GM18870 (cell line): ENCODE data around the gene BTBD19.

Experiments used
- ATAC-seq: cut with Tn5 transposase; IDR thresholded peaks from one replicate; pipeline ENCODE4 v1.9.1; 2021; ENCODE audit warnings: moderate library complexity; ENCODE audit not compliant: unreplicated experiment

The BTBD19 gene

DNA sequence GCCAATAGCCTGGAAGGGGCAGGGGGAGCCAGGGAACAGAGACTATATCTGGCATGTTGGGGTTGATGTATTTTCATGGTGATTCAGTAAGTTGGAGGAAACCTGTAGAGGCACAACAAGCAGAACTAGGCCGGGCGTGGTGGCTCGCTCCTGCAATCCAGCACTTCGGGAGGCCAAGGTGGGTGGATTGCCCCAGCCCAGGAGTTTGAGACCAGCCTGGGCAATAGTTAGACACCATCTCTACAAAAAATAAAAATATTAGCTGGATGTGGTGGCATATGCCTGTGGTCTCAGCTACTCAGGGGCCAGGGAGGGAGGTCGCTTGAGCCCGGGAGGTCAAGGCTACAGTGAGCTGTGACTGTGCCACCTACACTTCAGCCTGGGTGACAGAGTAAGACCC lies 44.9 kb downstream of the BTBD19 start:
- no peak for ATAC-seq

GRCh38 chr1:44854970-44855369 lies 46.6 kb downstream of the BTBD19 start:
- no peak for ATAC-seq

DNA sequence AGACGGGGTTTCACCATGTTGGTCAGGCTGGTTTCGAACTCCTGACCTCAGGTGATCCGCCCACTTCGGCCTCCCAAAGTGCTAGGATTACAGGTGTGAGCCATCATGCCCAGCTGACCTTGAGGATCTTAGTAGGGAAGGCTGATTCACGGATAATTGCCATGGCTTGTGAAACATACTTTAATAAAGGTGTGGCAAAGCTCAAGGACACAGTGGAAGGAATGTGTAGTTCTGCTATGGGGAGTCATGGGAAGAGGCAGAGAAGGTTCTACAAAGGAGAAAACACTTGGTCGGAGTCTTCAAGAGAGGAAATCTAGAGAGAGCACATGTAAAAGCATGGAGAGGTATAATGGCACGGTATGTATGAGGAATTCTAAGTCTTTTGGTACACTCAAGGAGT lies 47.4 kb downstream of the BTBD19 start:
- ATAC-seq, result no peak

DNA sequence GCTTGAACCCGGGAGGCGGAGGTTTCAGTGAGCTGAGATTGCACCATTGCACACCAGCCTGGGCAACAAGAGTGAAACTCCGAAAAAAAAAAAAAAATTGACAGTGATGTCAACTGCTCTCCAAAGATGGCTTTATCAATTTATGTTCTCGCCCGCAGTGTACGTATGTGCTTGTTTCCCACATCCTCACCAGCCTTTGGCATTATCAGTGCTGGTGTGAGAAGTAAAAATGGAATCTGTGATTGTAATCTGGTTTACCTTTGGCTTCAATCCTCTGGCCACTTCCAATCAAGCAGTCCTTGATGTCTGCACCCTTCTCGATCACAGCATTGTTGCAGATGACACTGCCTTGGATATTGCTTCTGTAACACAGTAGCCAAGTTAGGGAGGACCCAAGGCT lies 49.1 kb downstream of the BTBD19 start:
- ATAC-seq, result no peak

DNA sequence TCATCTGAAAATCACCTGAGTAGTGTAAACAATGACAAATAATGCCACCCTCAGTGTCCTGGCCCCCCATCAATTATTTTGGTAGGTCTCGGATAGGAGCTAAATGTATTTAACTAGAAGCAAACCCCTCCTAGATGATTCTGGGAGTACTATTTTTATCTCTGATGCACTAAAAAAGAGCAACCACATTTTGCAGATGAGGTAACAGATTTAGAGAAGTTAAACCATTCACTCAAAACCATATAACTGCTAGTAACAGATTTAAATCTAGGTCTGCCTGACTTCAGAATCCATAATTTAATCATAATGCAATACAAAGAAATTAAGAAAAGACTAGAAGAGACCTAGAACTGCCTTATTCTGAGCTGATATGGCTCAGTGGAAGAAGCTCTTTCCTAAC lies 52.0 kb downstream of the BTBD19 start:
- ATAC-seq, result no peak

DNA sequence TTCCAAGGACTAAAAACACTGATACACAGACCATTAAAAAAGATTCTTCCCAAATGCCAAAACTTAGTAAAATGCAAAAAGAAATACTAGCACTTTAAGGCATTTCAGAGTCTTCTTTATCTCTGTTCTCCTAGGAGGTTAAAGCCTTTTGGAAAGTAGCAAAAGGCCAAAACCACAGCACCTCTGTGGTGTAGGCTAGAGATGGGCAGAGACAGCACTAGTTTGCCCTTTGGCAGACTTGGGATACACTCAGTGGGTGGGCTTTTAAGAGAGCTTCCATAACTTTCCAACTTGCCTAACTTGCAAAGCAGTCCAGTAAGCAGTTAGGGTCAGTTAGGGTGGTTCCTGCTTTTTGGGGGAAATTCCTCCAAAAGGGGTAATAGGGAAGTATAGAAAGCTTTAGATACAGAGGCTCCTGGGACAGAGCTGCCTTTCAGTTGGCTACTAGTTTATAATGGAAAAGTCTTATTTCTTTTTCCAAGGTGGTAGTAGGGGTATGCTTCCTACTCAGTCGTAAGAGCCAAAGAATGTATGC lies 52.6 kb downstream of the BTBD19 start:
- ATAC-seq, result no peak

- no peak for ATAC-seq
Observed at GRCh38 chr1:44862829-44863401, 54.6 kb downstream of the BTBD19 start.
